Body of pancreas (tissue), 4 donors: ENCODE results near the gene SLC6A20. TPM values are rescaled to one million over a fixed set of nuclear protein-coding genes. Genes with fewer than 3 reads are reported as not detected.

Experiments used
- ATAC-seq: fragments of 150-250 bp; one replicate; pipeline ENCODE4 v1.9.1; 2016
- DNase-seq, 4 donors: peaks; one replicate each; pipeline ENCODE4 v3.0.0-alpha.2; 2019
- H3K27ac ChIP-seq, 4 donors: fragments of 200-600 bp; sonication (generic); 1 replicate in 3 of 4; 2 replicates in 1 of 4; pipeline versions ENCODE4 v1.5.1 to v1.6.1; 2016 to 2019; ENCODE audit warnings: mild to moderate bottlenecking in 1 of 4, mixed read lengths in 1 of 4, moderate library complexity in 1 of 4
- H3K27me3 ChIP-seq, 2 donors: fragments of 200-600 bp; sonication (generic); one replicate each; pipeline ENCODE4 v1.6.0; 2016; ENCODE audit warnings: mild to moderate bottlenecking in 1 of 2
- H3K36me3 ChIP-seq, 2 donors: fragments of 200-600 bp; sonication (generic); replicated peaks in 1 of 2; 2 replicates each; pipeline ENCODE4 v1.5.1; 2016; ENCODE audit warnings: low read depth in 2 of 2; ENCODE audit not compliant: insufficient read depth in 1 of 2
- H3K4me1 ChIP-seq: fragments of 200-600 bp; sonication (generic); one replicate; pipeline ENCODE4 v1.6.0; 2016
- H3K4me3 ChIP-seq, 2 donors: fragments of 200-600 bp; sonication (generic); 1 replicate in 1 of 2; 2 replicates in 1 of 2; pipeline ENCODE4 v1.5.1; 2016 to 2019
- H3K9me3 ChIP-seq, 3 donors: fragments of 200-600 bp; sonication (generic); 1 replicate in 2 of 3; 2 replicates in 1 of 3; pipeline ENCODE4 v1.5.1; 2016
- POLR2A ChIP-seq, 3 donors: fragments of 450-650 bp; IDR thresholded peaks; one replicate each; pipeline ENCODE4 v1.6.1; 2016; ENCODE audit warnings: antibody characterized with exemption in 3 of 3, mild to moderate bottlenecking in 2 of 3
- WGBS, 2 donors: methylation state at CpG; one replicate each; pipeline ENCODE4 v1.1.5; 2017; 5-methylcytosine and 5-hydroxymethylcytosine counted together
- intact Hi-C: fragments of 100-400 bp; cut with DNase I; formaldehyde crosslinking; loops from one replicate; pipeline ENCODE4 v1.15.1; 2023
- total RNA-seq, 2 donors: library from RNA; depleted of rRNA; stranded (reverse); fragments of >200 nt; gene quantifications; one replicate each; pipeline ENCODE4 v1.1.0, GENCODE V29; 2016
- TF ChIP-seq, protein P1 (sequence below), 7 experiments: fragments of 450-650 bp in 4 of 7; fragments of 200-600 bp in 3 of 7; sonication (generic) in 3 of 7; IDR thresholded peaks; one replicate each; pipeline ENCODE4 v1.5.1; 2016 to 2019; ENCODE audit warnings: antibody characterized with exemption in 7 of 7

SLC6A20 gene
- total RNA-seq, 2 donors from 2014 or later, result 4.7 to 5.3 TPM

DNA sequence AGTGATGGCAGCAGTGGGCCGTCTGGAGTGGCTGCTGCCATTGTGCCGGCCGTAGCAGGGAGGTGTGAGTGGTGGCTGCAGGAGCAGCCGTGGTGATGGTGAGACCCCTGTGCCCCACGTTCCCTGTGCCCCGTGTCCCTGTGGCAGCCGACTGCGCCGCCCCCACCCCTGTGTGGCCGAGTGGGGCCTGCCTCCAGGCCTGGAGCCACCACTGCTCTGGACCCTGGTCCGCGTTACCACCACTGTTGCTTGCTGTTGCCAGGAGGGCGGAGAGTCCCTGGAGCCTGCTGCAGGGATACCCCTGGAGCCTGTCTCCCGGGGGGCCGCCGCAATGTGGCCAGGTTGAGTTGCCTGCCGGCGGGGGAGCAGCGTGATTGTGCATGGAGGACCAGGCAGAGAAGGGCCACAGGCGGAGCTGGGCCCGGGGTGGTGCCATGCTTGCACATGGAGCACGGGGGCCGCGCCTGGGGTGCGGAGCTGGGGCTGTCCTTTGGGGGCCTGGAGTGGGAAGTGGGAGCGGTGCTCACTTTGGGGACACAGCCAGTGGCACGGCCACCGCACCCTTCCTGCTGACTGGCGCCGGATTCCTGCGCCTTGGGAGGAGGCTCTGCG lies 50.1 kb downstream of the SLC6A20 start:
- DNase-seq (no peak), ATAC-seq (no peak)
- TF ChIP-seq, protein P1, sequence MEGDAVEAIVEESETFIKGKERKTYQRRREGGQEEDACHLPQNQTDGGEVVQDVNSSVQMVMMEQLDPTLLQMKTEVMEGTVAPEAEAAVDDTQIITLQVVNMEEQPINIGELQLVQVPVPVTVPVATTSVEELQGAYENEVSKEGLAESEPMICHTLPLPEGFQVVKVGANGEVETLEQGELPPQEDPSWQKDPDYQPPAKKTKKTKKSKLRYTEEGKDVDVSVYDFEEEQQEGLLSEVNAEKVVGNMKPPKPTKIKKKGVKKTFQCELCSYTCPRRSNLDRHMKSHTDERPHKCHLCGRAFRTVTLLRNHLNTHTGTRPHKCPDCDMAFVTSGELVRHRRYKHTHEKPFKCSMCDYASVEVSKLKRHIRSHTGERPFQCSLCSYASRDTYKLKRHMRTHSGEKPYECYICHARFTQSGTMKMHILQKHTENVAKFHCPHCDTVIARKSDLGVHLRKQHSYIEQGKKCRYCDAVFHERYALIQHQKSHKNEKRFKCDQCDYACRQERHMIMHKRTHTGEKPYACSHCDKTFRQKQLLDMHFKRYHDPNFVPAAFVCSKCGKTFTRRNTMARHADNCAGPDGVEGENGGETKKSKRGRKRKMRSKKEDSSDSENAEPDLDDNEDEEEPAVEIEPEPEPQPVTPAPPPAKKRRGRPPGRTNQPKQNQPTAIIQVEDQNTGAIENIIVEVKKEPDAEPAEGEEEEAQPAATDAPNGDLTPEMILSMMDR (IDR thresholded peaks at IDR 0.05), result no peak
- TF ChIP-seq POLR2A (IDR thresholded peaks at IDR 0.05), result no peak
- intact Hi-C loops, result no loop called here
- Histone ChIP-seq H3K27ac (no peak overlapping the region), H3K27me3 (no peaks in the 10 kb centered on the region), H3K4me1 (no peaks in the 10 kb centered on the region), H3K36me3 (peaks cover 0 to 9% of the 10 kb centered on the region in 2 donors), H3K4me3 (no peak overlapping the region), H3K9me3 (no peaks in the 10 kb centered on the region)
- 93% methylated on average over 23 to 25 of the region's 32 CpGs for WGBS, 2 donors

DNA sequence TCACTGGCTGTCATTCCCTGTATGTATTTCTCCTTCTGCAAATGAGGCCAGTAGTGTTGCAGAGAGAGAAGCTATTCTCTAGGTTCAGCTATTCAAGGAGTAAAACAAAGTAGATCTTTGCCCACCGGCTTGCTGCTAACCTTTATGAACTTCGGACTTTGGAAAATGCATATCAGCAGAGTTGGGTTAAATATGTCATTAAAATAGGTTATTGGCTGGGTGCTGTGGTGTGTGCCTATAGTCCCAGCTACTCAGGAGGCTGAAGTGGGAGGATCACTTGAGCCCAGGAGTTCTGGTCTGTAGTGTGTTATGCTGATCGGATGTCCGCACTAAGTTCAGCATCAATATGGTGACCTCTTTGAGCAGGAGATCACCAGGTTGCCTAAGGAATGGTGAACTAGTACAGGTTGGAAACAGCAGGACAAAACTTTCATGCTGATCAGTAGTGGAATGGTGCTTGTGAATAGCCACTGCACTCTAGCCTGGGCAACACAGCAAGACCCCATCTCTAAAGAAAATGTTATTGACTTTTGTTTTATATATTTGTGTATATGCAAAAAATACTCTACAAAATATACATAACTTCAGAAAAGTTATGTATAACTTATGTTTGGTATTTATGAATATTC lies 53.8 kb downstream of the SLC6A20 start:
- TF ChIP-seq, protein P1 (IDR thresholded peaks at IDR 0.05), result no peak
- Histone ChIP-seq H3K27ac (no peak overlapping the region), H3K9me3 (no peaks in the 10 kb centered on the region), H3K4me3 (no peak overlapping the region), H3K4me1 (no peaks in the 10 kb centered on the region), H3K36me3 (peaks cover 6 to 31% of the 10 kb centered on the region in 2 donors), H3K27me3 (no peaks in the 10 kb centered on the region)
- WGBS, 2 donors, result 92 to 93% methylated on average over 4 of the region's 4 CpGs
- intact Hi-C loops, result no loop called here
- DNase-seq (no peak), ATAC-seq (no peak)

DNA sequence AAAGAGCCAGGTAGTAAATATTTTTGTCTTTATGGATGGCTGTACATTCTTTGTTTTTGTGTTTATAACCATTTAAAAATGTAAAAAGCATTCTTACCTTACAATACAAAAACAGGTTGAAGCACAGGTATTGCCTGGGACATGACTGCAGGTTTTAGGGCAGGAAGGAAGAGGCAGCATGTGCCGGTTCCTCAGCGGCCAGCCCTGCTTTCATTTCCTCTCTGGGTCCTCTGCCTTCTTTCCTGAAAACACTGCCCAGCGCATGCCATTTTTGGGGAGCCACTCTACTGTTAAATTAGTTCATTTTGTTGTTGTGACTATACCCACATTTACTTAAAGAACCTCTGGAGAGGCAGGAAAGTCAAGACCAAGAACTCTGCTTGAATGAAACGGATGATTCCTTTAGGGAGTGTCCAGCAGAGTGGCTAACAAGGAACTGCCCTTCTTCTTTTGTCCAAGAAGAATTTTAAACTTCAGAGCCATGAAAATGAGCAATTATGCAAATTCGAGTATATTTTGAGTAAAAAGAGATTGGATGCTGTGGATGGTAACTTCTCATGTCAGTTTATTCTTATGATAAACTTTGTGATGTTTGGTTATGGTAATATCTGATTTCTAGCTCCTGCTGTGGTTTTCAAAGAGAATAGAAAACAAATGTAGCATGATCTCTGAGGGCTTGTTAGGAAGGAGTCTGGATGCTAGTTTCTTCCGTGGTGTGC lies 54.4 kb downstream of the SLC6A20 start:
- intact Hi-C loops, result no loop called here
- no peak for TF ChIP-seq POLR2A (IDR thresholded peaks at IDR 0.05)
- TF ChIP-seq, protein P1 (IDR thresholded peaks at IDR 0.05), result no peak
- Histone ChIP-seq H3K36me3 (peaks cover 6 to 30% of the 10 kb centered on the region in 2 donors), H3K9me3 (no peaks in the 10 kb centered on the region), H3K27me3 (no peaks in the 10 kb centered on the region), H3K4me1 (no peaks in the 10 kb centered on the region), H3K4me3 (no peak overlapping the region), H3K27ac (no peak overlapping the region)
- WGBS, 2 donors, result 76 to 91% methylated on average over 6 of the region's 6 CpGs
- DNase-seq, result no peak
- ATAC-seq, result no peak

DNA sequence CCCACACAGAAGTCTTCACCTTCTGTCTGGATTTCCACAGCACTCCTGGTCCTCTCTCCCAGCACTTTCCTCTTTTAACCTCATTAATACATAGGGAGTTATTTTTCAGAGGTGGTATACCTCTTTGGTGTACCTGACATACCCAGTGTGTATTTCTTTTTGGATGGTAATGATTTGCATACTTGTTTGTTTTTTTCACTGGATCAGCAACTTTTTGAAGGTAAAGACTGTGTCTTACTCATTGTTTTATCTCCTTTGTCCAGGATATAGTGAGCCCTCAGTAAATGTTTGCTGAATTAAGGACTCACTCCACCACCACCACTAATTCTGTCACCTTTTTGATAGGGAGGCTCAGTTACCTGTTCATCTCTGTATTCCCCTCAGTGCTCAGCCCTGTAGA lies 55.1 kb downstream of the SLC6A20 start:
- Histone ChIP-seq H3K4me3 (no peak overlapping the region), H3K27me3 (no peaks in the 10 kb centered on the region), H3K4me1 (no peaks in the 10 kb centered on the region), H3K9me3 (no peaks in the 10 kb centered on the region), H3K36me3 (peaks cover 6 to 35% of the 10 kb centered on the region in 2 donors), H3K27ac (no peak overlapping the region)
- no peak for DNase-seq
- ATAC-seq, result no peak
- intact Hi-C loops, result no loop called here
- TF ChIP-seq, protein P1 (IDR thresholded peaks at IDR 0.05), result no peak
- TF ChIP-seq POLR2A (IDR thresholded peaks at IDR 0.05), result no peak
